HG03196 (cell line): ENCODE results near the gene MCU.
"Not testable (repeated sequence)": the region's sequence is repeated elsewhere in the genome, so short reads cannot be mapped to it uniquely, and the experiment has no call there.

Experiments
- ATAC-seq: cut with Tn5 transposase; IDR thresholded peaks from one replicate; pipeline ENCODE4 v1.9.1; 2021; ENCODE audit not compliant: unreplicated experiment

MCU gene

GRCh38 chr10:72686430-72686829 is 5.5 kb upstream of the MCU start:
- ATAC-seq = not testable (repeated sequence)

GRCh38 chr10:72687035-72687434 is 4.9 kb upstream of the MCU start:
- no peak for ATAC-seq

GRCh38 chr10:72688208-72688651 is 3.7 kb upstream of the MCU start:
- no peak for ATAC-seq

- ATAC-seq = no peak
Observed at GRCh38 chr10:72689660-72690059, 2.3 kb upstream of the MCU start.

GRCh38 chr10:72690071-72690755 is 1.7 kb upstream of the MCU start:
- ATAC-seq = no peak

GRCh38 chr10:72691470-72691862 is 477 bp upstream of the MCU start:
- ATAC-seq = no peak

- peak; percentile 4 for ATAC-seq
Observed at GRCh38 chr10:72692744-72692993, 726 bp downstream of the MCU start.

- ATAC-seq = no peak
Observed at GRCh38 chr10:72692994-72693781, 1.2 kb downstream of the MCU start.

- ATAC-seq = no peak
Observed at GRCh38 chr10:72694476-72695369, 2.8 kb downstream of the MCU start.

- ATAC-seq = no peak
Observed at GRCh38 chr10:72695496-72695895, 3.6 kb downstream of the MCU start.

GRCh38 chr10:72697716-72698115 is 5.8 kb downstream of the MCU start:
- ATAC-seq = no peak

GRCh38 chr10:72702465-72702864 is 10.5 kb downstream of the MCU start:
- not testable (repeated sequence) for ATAC-seq

GRCh38 chr10:72702868-72703581 is 11.1 kb downstream of the MCU start:
- peak; percentile 74 for ATAC-seq

- ATAC-seq = no peak
Observed at GRCh38 chr10:72704117-72704516, 12.2 kb downstream of the MCU start.

GRCh38 chr10:72709041-72709440 is 17.1 kb downstream of the MCU start:
- no peak for ATAC-seq

GRCh38 chr10:72712136-72712535 is 20.2 kb downstream of the MCU start:
- ATAC-seq = no peak

- no peak for ATAC-seq
Observed at GRCh38 chr10:72719941-72720592, 28.1 kb downstream of the MCU start.

GRCh38 chr10:72720814-72721660 is 29.1 kb downstream of the MCU start:
- ATAC-seq = no peak

- no peak for ATAC-seq
Observed at GRCh38 chr10:72727130-72727529, 35.2 kb downstream of the MCU start.

GRCh38 chr10:72728462-72728861 is 36.5 kb downstream of the MCU start:
- no peak for ATAC-seq
